NCI-H82 treated with DMSO at 0.1 percent for 48 hours (cell line): ENCODE results near the gene TAGAP.

ENCODE experiments used
- DNase-seq: peaks from one replicate; lab custom pipeline; 2025; ENCODE audit not compliant: unreplicated experiment; lab: John Stamatoyannopoulos, UW

TAGAP gene

GRCh38 chr6:159074120-159074684 is 29.4 kb upstream of the TAGAP start:
- DNase-seq = no peak

- DNase-seq = no peak
Measured at GRCh38 chr6:159071843-159072769, 27.3 kb upstream of the TAGAP start.

GRCh38 chr6:159068904-159069578 is 24.2 kb upstream of the TAGAP start:
- no peak for DNase-seq

- DNase-seq = no peak
Measured at GRCh38 chr6:159067334-159067733, 22.5 kb upstream of the TAGAP start.

GRCh38 chr6:159066483-159066882 is 21.7 kb upstream of the TAGAP start:
- DNase-seq = no peak

GRCh38 chr6:159065759-159066329 is 21.1 kb upstream of the TAGAP start:
- DNase-seq = no peak

GRCh38 chr6:159065091-159065490 is 20.3 kb upstream of the TAGAP start:
- no peak for DNase-seq

GRCh38 chr6:159064477-159064876 is 19.7 kb upstream of the TAGAP start:
- DNase-seq = no peak

GRCh38 chr6:159063549-159063948 is 18.8 kb upstream of the TAGAP start:
- DNase-seq = no peak

- no peak for DNase-seq
Measured at GRCh38 chr6:159062976-159063375, 18.2 kb upstream of the TAGAP start.

- no peak for DNase-seq
Measured at GRCh38 chr6:159062564-159062945, 17.8 kb upstream of the TAGAP start.

GRCh38 chr6:159061805-159062563 is 17.2 kb upstream of the TAGAP start:
- no peak for DNase-seq

GRCh38 chr6:159061146-159061545 is 16.4 kb upstream of the TAGAP start:
- no peak for DNase-seq

- no peak for DNase-seq
Measured at GRCh38 chr6:159059885-159060506, 15.2 kb upstream of the TAGAP start.

GRCh38 chr6:159059141-159059540 is 14.3 kb upstream of the TAGAP start:
- no peak for DNase-seq

GRCh38 chr6:159056899-159057298 is 12.1 kb upstream of the TAGAP start:
- no peak for DNase-seq

GRCh38 chr6:159056432-159056831 is 11.6 kb upstream of the TAGAP start:
- DNase-seq = no peak

GRCh38 chr6:159056003-159056402 is 11.2 kb upstream of the TAGAP start:
- no peak for DNase-seq

GRCh38 chr6:159053781-159054398 is 9.1 kb upstream of the TAGAP start:
- DNase-seq = no peak

- DNase-seq = no peak
Measured at GRCh38 chr6:159052720-159053119, 7.9 kb upstream of the TAGAP start.
